HEK293 (cell line): Measurements from ENCODE around the gene NCKAP5.

ENCODE experiments used
- CTCF ChIP-seq: fragments of 450-650 bp; formaldehyde crosslinking; IDR thresholded peaks from 2 replicates; pipeline ENCODE4 v1.5.1; 2016; ENCODE audit warnings: missing biosample characterization, missing genetic modification characterization
- GLIS2 ChIP-seq: fragments of 450-650 bp; formaldehyde crosslinking; IDR thresholded peaks from 2 replicates; pipeline ENCODE4 v1.5.1; 2016; ENCODE audit warnings: missing biosample characterization, missing genetic modification characterization
- PRDM4 ChIP-seq: fragments of 450-650 bp; formaldehyde crosslinking; IDR thresholded peaks from 2 replicates; pipeline ENCODE4 v1.5.1; 2017; ENCODE audit warnings: missing biosample characterization, missing genetic modification characterization
- SP2 ChIP-seq: fragments of 450-650 bp; formaldehyde crosslinking; IDR thresholded peaks from 2 replicates; pipeline ENCODE4 v1.5.1; 2016; ENCODE audit warnings: missing biosample characterization, missing genetic modification characterization
- TCF7L2 ChIP-seq: IDR thresholded peaks from 2 replicates; pipeline ENCODE4 v1.6.1; 2011; ENCODE audit warnings: low read depth, mild to moderate bottlenecking, inconsistent platforms, low read length, moderate library complexity, borderline replicate concordance
- ZBTB11 ChIP-seq: fragments of 450-650 bp; formaldehyde crosslinking; conservative IDR thresholded peaks from 2 replicates; pipeline ENCODE4 v1.5.1; 2016; ENCODE audit warnings: low read depth, missing biosample characterization, missing genetic modification characterization
- ZNF341 ChIP-seq: fragments of 450-650 bp; formaldehyde crosslinking; IDR thresholded peaks from 2 replicates; pipeline ENCODE4; 2016; ENCODE audit warnings: low read depth, missing biosample characterization, missing genetic modification characterization
- ZNF362 ChIP-seq: fragments of 450-650 bp; formaldehyde crosslinking; IDR thresholded peaks from 2 replicates; pipeline ENCODE4 v1.5.1; 2016; ENCODE audit warnings: missing biosample characterization, missing genetic modification characterization
- ZNF473 ChIP-seq: fragments of 450-650 bp; formaldehyde crosslinking; IDR thresholded peaks from 2 replicates; pipeline ENCODE4 v1.5.1; 2017; ENCODE audit warnings: missing biosample characterization, missing genetic modification characterization
- ZNF544 ChIP-seq: fragments of 450-650 bp; formaldehyde crosslinking; IDR thresholded peaks from 2 replicates; pipeline ENCODE4 v1.5.0; 2017; ENCODE audit warnings: missing biosample characterization, missing genetic modification characterization
- ZNF621 ChIP-seq: fragments of 450-650 bp; formaldehyde crosslinking; IDR thresholded peaks from 2 replicates; pipeline ENCODE4 v1.5.1; 2017; ENCODE audit warnings: missing biosample characterization, missing genetic modification characterization
- ZNF639 ChIP-seq: fragments of 450-650 bp; formaldehyde crosslinking; IDR thresholded peaks from 2 replicates; pipeline ENCODE4 v1.5.1; 2016; ENCODE audit warnings: missing biosample characterization, missing genetic modification characterization
- ZSCAN16 ChIP-seq: fragments of 450-650 bp; formaldehyde crosslinking; IDR thresholded peaks from 2 replicates; pipeline ENCODE4 v1.5.1; 2016; ENCODE audit warnings: missing biosample characterization, missing genetic modification characterization

- no peak for TF ChIP-seq ZNF544
- no peak for TF ChIP-seq CTCF
- TF ChIP-seq ZNF473 (tag by site-specific recombination): no peak
- TF ChIP-seq ZSCAN16 (tag by site-specific recombination): no peak
- no peak for TF ChIP-seq ZNF362 (tag by site-specific recombination)
- no peak for TF ChIP-seq ZBTB11 (tag by site-specific recombination)
- no peak for TF ChIP-seq PRDM4 (tag by site-specific recombination)
- no peak for TF ChIP-seq ZNF639 (tag by site-specific recombination)
- no peak for TF ChIP-seq GLIS2
- TF ChIP-seq ZNF621 (tag by site-specific recombination): no peak
- TF ChIP-seq TCF7L2: no peak
- TF ChIP-seq ZNF341 (tag by site-specific recombination): no peak
- TF ChIP-seq SP2: no peak
Observed at GRCh38 chr2:132886574-132886973, 681.7 kb downstream of the NCKAP5 start.
